Spleen (tissue), 7 donors: ENCODE data around the gene MRPL38.
"Not testable (repeated sequence)": the region's sequence is repeated elsewhere in the genome, so short reads cannot be mapped to it uniquely, and the experiment has no call there.

Experiments
- POLR2A ChIP-seq, 3 donors: fragments of 450-650 bp; IDR thresholded peaks; one replicate each; pipeline ENCODE4 v1.5.1; 2017; ENCODE audit warnings: antibody characterized with exemption in 3 of 3, mild to moderate bottlenecking in 1 of 3
- POLR2AphosphoS5 ChIP-seq, 3 donors: sonication (generic); formaldehyde crosslinking; IDR thresholded peaks; one replicate each; pipeline ENCODE4 v1.5.1; 2017; ENCODE audit warnings: antibody characterized with exemption in 3 of 3
- TF ChIP-seq, protein P1 (sequence below), 11 experiments: fragments of 200-600 bp in 7 of 11; fragments of 450-650 bp in 4 of 11; sonication (generic) in 4 of 11; IDR thresholded peaks in 8 of 11; conservative IDR thresholded peaks in 3 of 11; 1 replicate in 7 of 11; 2 replicates in 4 of 11; pipeline versions ENCODE4 v1.4.0 to v1.8.0; 2016 to 2021; ENCODE audit warnings: antibody characterized with exemption in 11 of 11, inconsistent platforms in 4 of 11, mild to moderate bottlenecking in 1 of 11
- donor health status: DM: no; HTN: no; CAD: no; lungs with moderate emphysema.
- donor health status: DM: no; HTN: no; CAD: no.
- donor health status: DM: no; HTN: no; CAD: no.

- TF ChIP-seq POLR2A, POLR2AphosphoS5 (IDR thresholded peaks at IDR 0.05): not testable (repeated sequence)
- TF ChIP-seq, protein P1, sequence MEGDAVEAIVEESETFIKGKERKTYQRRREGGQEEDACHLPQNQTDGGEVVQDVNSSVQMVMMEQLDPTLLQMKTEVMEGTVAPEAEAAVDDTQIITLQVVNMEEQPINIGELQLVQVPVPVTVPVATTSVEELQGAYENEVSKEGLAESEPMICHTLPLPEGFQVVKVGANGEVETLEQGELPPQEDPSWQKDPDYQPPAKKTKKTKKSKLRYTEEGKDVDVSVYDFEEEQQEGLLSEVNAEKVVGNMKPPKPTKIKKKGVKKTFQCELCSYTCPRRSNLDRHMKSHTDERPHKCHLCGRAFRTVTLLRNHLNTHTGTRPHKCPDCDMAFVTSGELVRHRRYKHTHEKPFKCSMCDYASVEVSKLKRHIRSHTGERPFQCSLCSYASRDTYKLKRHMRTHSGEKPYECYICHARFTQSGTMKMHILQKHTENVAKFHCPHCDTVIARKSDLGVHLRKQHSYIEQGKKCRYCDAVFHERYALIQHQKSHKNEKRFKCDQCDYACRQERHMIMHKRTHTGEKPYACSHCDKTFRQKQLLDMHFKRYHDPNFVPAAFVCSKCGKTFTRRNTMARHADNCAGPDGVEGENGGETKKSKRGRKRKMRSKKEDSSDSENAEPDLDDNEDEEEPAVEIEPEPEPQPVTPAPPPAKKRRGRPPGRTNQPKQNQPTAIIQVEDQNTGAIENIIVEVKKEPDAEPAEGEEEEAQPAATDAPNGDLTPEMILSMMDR (IDR thresholded peaks at IDR 0.05 in 8 of 11, conservative IDR thresholded peaks at IDR 0.05 in 3 of 11): not testable (repeated sequence)
Observed at GRCh38 chr17:75868730-75869281, 35.9 kb downstream of the MRPL38 start.
